Colonic mucosa (tissue), 4 donors: ENCODE measurements around the gene ARHGAP9. TPM values are rescaled to one million over a fixed set of nuclear protein-coding genes. Genes with fewer than 3 reads are reported as not detected.
"Not testable (repeated sequence)": the region's sequence is repeated elsewhere in the genome, so short reads cannot be mapped to it uniquely, and the experiment has no call there.

Experiments
- DNase-seq: peaks from one replicate; pipeline ENCODE4 v3.0.0-alpha.2; 2020
- H3K27ac ChIP-seq: fragments of 200-600 bp; one replicate; pipeline ENCODE4 v1.8.0; 2021
- H3K27me3 ChIP-seq: fragments of 200-600 bp; one replicate; pipeline ENCODE4 v1.8.0; 2021
- H3K36me3 ChIP-seq: fragments of 200-600 bp; one replicate; pipeline ENCODE4 v1.8.0; 2021
- H3K4me1 ChIP-seq: fragments of 200-600 bp; one replicate; pipeline ENCODE4 v1.8.0; 2021; ENCODE audit warnings: mild to moderate bottlenecking
- H3K4me3 ChIP-seq: fragments of 200-600 bp; one replicate; pipeline ENCODE4 v1.8.0; 2021
- H3K9ac ChIP-seq, 2 donors: one replicate each; pipeline ENCODE4 v1.7.0; 2013; ENCODE audit warnings: control low read depth in 2 of 2, low read depth in 2 of 2, low read length in 2 of 2
- H3K9me3 ChIP-seq: fragments of 200-600 bp; one replicate; pipeline ENCODE4 v1.8.0; 2021
- intact Hi-C: fragments of 100-400 bp; cut with DNase I; formaldehyde crosslinking; loops from one replicate; pipeline ENCODE4 v1.14.1; 2022
- total RNA-seq, 2 donors: library from RNA; stranded (reverse); fragmentation: NEBNext Ultra II Directional in 1 of 2; extraction: Animal tissue kit (Norgen Biotek cat#: 25700) in 1 of 2; gene quantifications; one replicate each; pipeline ENCODE4 v1.2.1, GENCODE V29; 2021
- TF ChIP-seq, protein P1 (sequence below): fragments of 200-600 bp; IDR thresholded peaks from one replicate; pipeline ENCODE4 v1.8.0; 2022; ENCODE audit warnings: antibody characterized with exemption, mild to moderate bottlenecking
- donor health status: healthy.
- donor health status: DM: no; HTN: no; CAD: no.
- donor health status: DM: no; HTN: no; CAD: no.

The ARHGAP9 gene
- total RNA-seq, 2 donors from 2014 or later = 5.5 to 6.5 TPM

DNA sequence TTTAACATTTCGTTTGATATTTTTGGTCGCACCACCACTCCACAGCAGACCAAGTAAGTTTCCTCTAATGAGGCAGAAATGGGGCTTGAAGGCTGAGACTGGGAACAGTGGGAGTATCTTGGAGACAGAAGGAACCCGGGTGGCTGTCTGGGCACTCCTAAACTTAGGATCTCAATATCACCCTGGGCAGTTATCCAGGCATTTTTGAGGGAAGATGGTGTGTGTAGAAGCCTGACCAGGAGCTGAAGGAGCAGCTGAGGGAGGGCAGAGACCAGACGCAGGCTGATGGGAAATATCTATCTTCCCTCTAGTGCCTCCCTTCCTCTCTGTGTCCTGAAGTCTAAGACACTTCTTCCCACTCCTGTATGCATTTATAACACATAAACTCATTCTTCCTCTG, 18.9 kb upstream of the ARHGAP9 start:
- Histone ChIP-seq H3K9me3 (no peaks in the 10 kb centered on the region), H3K27ac (no peak overlapping the region), H3K9ac (no peak overlapping the region), H3K36me3 (no peaks in the 10 kb centered on the region), H3K4me3 (no peak overlapping the region), H3K27me3 (no peaks in the 10 kb centered on the region), H3K4me1 (no peaks in the 10 kb centered on the region)
- no peak for DNase-seq
- intact Hi-C loops = no loop called here
- TF ChIP-seq, protein P1, sequence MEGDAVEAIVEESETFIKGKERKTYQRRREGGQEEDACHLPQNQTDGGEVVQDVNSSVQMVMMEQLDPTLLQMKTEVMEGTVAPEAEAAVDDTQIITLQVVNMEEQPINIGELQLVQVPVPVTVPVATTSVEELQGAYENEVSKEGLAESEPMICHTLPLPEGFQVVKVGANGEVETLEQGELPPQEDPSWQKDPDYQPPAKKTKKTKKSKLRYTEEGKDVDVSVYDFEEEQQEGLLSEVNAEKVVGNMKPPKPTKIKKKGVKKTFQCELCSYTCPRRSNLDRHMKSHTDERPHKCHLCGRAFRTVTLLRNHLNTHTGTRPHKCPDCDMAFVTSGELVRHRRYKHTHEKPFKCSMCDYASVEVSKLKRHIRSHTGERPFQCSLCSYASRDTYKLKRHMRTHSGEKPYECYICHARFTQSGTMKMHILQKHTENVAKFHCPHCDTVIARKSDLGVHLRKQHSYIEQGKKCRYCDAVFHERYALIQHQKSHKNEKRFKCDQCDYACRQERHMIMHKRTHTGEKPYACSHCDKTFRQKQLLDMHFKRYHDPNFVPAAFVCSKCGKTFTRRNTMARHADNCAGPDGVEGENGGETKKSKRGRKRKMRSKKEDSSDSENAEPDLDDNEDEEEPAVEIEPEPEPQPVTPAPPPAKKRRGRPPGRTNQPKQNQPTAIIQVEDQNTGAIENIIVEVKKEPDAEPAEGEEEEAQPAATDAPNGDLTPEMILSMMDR = no peak

DNA sequence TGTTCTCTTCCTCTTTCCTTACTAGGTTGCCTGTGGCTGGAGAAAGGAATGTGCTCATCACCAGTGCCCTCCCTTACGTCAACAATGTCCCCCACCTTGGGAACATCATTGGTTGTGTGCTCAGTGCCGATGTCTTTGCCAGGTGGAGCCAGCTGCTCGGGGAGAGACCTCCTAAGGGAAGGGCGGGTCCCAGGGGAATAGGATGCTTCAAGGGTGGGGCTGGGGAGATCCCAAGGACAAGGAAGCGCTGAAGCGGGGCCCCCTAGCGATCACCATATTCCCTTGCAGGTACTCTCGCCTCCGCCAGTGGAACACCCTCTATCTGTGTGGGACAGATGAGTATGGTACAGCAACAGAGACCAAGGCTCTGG, 18.5 kb upstream of the ARHGAP9 start:
- intact Hi-C loops = no loop called here
- H3K9ac ChIP-seq = no peak overlapping the region
- DNase-seq = no peak
- no peaks in the 10 kb centered on the region for H3K9me3 ChIP-seq
- H3K27me3 ChIP-seq = no peaks in the 10 kb centered on the region
- no peak overlapping the region for H3K4me3 ChIP-seq
- no peak overlapping the region for H3K27ac ChIP-seq
- H3K36me3 ChIP-seq = no peaks in the 10 kb centered on the region
- TF ChIP-seq, protein P1 = no peak
- no peaks in the 10 kb centered on the region for H3K4me1 ChIP-seq

DNA sequence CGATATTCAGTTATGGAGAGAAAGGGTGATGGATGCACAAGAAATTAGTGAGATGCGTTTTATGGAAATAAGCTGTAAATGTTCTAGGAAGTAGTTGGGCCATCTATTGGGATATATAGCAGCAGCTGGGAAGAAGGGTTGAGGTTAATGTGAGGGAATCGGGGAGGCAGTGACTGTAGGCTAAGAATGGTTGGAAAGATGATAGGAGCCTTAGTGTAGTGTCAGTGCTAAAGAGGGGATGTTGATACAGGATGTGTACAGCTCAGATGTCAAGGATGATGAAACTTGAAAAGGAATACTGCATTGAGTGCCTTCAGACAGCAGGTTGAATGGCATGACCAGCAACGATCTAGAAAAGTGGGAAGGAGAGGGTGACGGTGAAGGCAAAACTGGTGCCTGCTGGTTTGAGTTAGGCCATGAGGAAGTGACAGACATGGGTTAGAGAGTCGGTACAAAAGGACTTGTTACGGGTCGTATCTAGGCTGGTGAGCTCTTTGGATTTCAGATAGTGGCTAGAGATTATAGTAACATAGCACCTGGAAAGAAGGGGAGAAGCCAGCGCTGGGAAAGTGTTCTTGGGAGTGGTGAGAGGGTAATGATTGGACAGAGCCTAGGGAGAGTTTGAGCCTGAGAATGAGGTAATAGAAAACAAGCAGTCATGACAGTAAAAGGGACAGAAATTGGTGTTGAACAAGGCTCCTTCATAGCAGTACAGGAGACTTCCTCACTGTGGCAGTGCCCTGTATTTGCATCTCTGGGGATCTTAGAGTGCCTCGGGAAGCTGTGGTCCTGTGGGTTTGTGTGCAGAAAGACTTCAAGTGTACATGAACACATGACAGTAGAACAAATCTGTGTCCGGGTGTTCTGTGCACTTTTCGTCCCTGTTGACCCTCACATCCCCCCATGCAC, 17.8 kb upstream of the ARHGAP9 start:
- no peaks in the 10 kb centered on the region for H3K36me3 ChIP-seq

DNA sequence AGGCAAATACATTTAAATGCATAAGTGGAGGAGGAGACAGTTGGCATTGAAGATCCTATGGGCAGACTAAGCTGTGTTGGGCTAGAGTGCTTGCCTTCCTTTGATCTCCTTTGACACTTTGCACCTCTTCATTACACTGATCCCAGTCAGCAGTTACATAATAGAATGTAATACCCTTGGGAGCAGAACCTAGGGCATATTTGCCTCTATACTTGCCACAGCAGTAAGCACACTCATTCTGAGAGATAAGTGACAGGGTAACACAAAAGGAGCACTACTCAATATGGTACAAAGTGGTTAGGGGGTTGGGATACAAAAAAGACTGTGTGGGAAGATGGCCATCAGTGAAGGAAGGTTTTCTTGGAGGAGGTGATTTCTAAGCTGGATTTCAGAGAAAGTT, 17.2 kb upstream of the ARHGAP9 start:
- intact Hi-C loops = no loop called here
- no peaks in the 10 kb centered on the region for H3K4me1 ChIP-seq
- TF ChIP-seq, protein P1 = no peak
- no peaks in the 10 kb centered on the region for H3K27me3 ChIP-seq
- H3K9ac ChIP-seq = no peak overlapping the region
- no peaks in the 10 kb centered on the region for H3K9me3 ChIP-seq
- H3K4me3 ChIP-seq = no peak overlapping the region
- no peaks in the 10 kb centered on the region for H3K36me3 ChIP-seq
- DNase-seq = no peak
- no peak overlapping the region for H3K27ac ChIP-seq

More for the DNA sequence above, 17.8 kb upstream of the ARHGAP9 start:
- H3K27ac ChIP-seq = no peak overlapping the region
- TF ChIP-seq, protein P1 = no peak
- no peak for DNase-seq
- no peaks in the 10 kb centered on the region for H3K4me1 ChIP-seq
- H3K4me3 ChIP-seq = no peak overlapping the region
- H3K9ac ChIP-seq = no peak overlapping the region
- H3K27me3 ChIP-seq = no peaks in the 10 kb centered on the region
- intact Hi-C loops = no loop called here
- no peaks in the 10 kb centered on the region for H3K9me3 ChIP-seq

DNA sequence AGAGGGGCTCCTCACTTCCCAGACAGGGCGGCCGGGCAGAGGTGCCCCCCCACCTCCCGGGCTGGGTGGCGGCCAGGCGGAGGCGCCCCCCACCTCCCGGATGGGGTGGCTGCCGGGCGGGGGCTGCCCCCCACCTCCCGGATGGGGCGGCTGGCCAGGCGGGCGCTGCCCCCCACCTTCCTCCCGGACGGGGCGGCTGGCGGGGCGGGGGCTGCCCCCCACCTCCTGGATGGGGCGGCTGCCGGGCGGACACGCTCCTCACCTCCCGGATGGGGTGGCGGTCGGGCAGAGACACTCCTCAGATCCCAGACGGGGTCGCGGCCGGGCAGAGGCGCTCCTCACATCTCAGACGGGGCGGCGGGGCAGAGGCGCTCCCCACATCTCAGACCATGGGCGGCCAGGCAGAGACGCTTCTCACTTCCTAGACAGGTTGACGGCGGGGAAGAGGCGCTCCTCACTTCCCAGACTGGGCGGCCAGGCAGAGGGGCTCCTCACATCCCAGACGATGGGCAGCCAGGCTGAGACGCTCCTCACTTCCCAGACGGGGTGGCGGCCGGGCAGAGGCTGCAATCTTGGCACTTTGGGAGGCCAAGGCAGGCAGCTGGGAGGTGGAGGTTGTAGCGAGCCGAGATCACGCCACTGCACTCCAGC, 15.5 kb upstream of the ARHGAP9 start:
- H3K4me1 ChIP-seq, H3K27me3 ChIP-seq, H3K36me3 ChIP-seq, H3K4me3 ChIP-seq, DNase-seq, intact Hi-C loops, H3K27ac ChIP-seq, H3K9ac ChIP-seq, H3K9me3 ChIP-seq: not testable (repeated sequence)
